GM18498 (cell line): ENCODE results near the gene PAPLN.

Experiments
- ATAC-seq: cut with Tn5 transposase; IDR thresholded peaks from one replicate; pipeline ENCODE4 v1.9.1; 2021; ENCODE audit warnings: mild to moderate bottlenecking, moderate library complexity; ENCODE audit not compliant: unreplicated experiment

Gene PAPLN

GRCh38 chr14:73231981-73232851, 5.1 kb upstream of the PAPLN start:
- no peak for ATAC-seq

GRCh38 chr14:73232984-73233383, 4.3 kb upstream of the PAPLN start:
- no peak for ATAC-seq

- no peak for ATAC-seq
Observed at GRCh38 chr14:73233564-73233963, 3.7 kb upstream of the PAPLN start.

GRCh38 chr14:73234029-73234428, 3.3 kb upstream of the PAPLN start:
- ATAC-seq = no peak

GRCh38 chr14:73234586-73235394, 2.5 kb upstream of the PAPLN start:
- ATAC-seq = no peak

GRCh38 chr14:73235531-73236155, 1.7 kb upstream of the PAPLN start:
- no peak for ATAC-seq

GRCh38 chr14:73236157-73236556, 1.1 kb upstream of the PAPLN start:
- ATAC-seq = no peak

GRCh38 chr14:73236752-73237218, 521 bp upstream of the PAPLN start:
- no peak for ATAC-seq

- ATAC-seq = no peak
Observed at GRCh38 chr14:73237786-73238423, 599 bp downstream of the PAPLN start.

- no peak for ATAC-seq
Observed at GRCh38 chr14:73238424-73238852, 1.1 kb downstream of the PAPLN start.

GRCh38 chr14:73238941-73239340, 1.6 kb downstream of the PAPLN start:
- no peak for ATAC-seq

GRCh38 chr14:73239393-73240241, 2.3 kb downstream of the PAPLN start:
- no peak for ATAC-seq

- ATAC-seq = no peak
Observed at GRCh38 chr14:73240816-73241480, 3.6 kb downstream of the PAPLN start.

- no peak for ATAC-seq
Observed at GRCh38 chr14:73241481-73242165, 4.3 kb downstream of the PAPLN start.

GRCh38 chr14:73242357-73242901, 5.1 kb downstream of the PAPLN start:
- ATAC-seq = no peak

GRCh38 chr14:73243341-73243740, 6.0 kb downstream of the PAPLN start:
- ATAC-seq = no peak

- no peak for ATAC-seq
Observed at GRCh38 chr14:73243748-73244147, 6.4 kb downstream of the PAPLN start.

- ATAC-seq = no peak
Observed at GRCh38 chr14:73244541-73245290, 7.4 kb downstream of the PAPLN start.
